IPS-11a (cell line): ENCODE results near the gene ITFG1.
"Not testable (repeated sequence)": the region's sequence is repeated elsewhere in the genome, so short reads cannot be mapped to it uniquely, and the experiment has no call there.

Source experiments
- H3K4me3 ChIP-seq: one replicate; pipeline ENCODE4 v1.5.1; 2013; ENCODE audit warnings: low read depth, low read length, control low read depth

ITFG1 gene

DNA sequence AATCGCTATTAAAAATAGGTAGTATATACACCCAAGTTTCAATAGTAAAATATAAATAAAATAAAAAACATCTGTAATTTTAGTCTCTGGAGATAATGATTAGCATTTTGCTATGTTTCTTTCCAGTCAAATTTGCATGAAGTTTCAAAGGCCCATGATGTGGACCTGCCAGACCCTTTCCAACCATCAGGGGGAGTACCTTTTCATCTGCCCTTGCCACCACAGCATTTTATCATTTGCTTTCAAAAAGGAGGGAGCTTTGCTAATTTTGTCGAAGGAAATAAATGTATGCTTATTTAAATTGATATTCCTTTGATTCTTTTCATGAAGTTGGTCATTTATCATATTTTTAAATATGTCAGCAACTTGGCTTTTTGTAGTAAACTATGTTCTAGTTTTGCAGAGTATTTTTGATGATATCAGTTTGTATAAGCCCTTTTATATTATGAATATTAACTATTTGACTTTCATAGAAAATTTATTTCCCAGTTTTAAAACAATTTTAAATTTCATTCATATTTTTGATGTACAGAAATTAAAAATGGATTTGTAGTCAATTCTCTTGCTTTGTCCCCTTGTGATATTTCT, 201.9 kb downstream of the ITFG1 start:
- H3K4me3 ChIP-seq, result no peak overlapping the region

GRCh38 chr16:47254756-47255155, 206.1 kb downstream of the ITFG1 start:
- H3K4me3 ChIP-seq, result no peak overlapping the region

DNA sequence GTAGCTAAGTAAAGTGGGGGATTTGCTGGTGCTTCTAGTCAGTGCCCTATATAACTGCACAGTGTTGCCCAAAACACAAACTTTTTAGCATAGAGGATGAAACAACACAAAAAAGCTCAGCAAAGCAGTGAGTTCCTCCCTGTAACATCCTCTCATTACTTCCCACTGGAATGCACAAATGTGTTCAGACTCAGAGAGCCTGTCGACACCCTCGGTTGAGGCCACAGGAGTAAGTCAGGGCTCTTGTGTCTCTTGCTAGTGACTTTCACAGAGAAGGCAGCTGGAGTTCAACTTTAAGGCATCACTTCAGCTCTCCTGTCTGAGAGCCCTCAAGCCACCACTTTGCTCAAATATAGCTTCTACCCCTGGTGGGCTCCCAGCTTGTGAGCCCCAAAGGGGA, 209.9 kb downstream of the ITFG1 start:
- H3K4me3 ChIP-seq, result no peak overlapping the region

- no peak overlapping the region for H3K4me3 ChIP-seq
Measured at GRCh38 chr16:47247690-47248089, 213.2 kb downstream of the ITFG1 start.

DNA sequence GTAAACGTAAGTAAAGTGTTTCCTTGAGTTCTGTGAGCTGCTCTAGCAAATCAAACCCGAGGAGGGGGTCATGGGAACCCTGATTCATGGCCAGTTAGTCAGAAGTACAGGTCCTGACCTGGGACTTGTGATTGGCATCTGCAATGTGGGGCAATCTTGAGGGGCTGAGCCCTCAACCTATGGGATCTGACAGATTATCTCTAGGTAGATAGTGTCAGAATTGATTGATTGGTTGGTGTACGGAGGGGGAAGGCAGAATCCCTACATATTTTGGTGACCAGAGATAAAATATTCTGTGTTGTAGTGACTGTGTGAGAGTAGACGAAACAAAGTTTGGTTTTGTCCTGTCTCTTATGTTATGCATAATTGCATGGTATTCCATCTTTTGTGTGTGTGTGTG, 216.7 kb downstream of the ITFG1 start:
- no peak overlapping the region for H3K4me3 ChIP-seq

- no peak overlapping the region for H3K4me3 ChIP-seq
Measured at GRCh38 chr16:47241061-47241460, 219.8 kb downstream of the ITFG1 start.

DNA sequence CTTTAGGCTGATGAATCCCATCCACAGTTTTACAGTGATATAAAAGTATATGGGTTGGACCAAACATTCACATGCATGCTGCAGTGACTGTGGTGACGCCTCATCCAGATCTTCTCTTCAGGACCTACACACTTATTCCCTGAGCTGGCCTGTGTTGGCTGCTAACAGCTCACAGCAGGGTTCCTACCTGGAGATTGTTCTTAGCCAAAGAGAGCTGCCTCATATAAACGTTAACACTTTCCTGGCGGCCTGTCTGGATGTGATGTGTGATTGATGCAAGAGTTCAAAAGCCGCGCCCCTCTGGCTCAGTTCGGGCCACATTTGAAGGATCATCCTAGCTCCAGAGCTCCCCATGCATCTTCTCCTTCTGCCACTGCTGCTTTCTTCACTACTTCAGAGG, 224.1 kb downstream of the ITFG1 start:
- no peak overlapping the region for H3K4me3 ChIP-seq

- H3K4me3 ChIP-seq, result no peak overlapping the region
Measured at GRCh38 chr16:47230296-47230695, 230.6 kb downstream of the ITFG1 start.

DNA sequence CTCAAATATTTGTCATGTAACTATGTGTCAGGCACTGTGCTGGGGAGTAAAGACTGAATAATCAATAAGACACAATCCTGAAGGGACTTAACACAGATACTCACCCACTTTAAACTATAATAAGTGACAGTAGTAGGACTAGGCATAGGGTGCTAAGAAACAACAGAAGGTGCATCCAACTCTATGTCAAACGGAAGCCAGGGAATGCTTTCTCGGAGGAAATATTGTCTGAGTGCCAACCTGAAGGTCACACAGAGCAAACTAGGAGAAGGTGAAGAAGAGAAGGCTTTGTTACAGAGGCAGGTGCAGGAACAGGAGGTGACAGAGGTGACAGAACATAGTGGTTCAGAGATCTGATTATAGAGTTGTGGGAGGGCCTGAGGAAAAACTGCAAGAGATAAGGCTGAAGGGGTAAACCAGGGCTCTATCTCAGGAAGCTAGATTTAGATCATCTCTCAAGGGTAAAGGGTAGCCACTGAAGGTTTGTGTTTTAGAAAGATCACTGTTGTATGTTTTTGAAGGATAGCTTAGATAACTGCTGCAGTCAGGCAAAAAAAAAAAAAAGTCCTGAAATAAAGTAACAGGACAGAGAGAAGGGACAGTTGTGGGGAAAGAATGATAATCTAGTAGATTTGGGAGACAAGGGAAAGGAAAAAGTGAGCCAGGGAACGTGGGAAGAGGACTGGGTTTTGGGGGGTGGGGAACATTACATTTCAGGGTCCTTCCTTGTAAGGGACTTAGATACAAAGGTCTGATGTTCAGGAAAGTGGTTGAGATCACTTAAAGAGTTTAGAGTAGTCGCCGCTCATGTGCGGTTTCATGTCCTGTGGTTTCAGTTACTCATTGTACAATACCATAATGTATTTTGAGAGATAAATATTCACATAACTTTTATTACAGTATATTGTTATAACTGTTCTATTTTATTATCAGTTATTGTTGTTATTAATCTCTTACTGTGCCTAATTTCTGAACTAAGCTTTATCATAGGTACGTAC, 231.5 kb downstream of the ITFG1 start:
- H3K4me3 ChIP-seq, result no peak overlapping the region

DNA sequence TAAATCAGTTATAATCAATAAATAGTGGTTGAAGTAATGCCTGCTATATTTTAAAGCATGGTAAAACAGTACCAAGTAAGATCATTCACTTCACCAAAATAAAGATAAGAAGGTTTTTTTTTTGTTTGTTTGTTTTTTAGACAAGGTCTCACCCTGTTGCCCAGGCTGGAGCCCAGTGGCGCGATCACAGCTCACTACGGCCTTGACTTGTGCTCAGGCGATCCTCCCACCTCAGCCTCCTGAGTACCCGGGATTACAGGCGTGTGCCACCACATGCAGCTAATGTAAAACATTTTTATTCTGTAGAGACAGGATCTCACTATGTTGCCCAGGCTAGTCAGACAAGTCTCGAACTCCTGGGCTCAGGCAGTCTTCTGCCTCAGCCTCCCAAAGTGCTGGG, 232.6 kb downstream of the ITFG1 start:
- no peak overlapping the region for H3K4me3 ChIP-seq

- no peak overlapping the region for H3K4me3 ChIP-seq
Measured at GRCh38 chr16:47213761-47214440, 247.0 kb downstream of the ITFG1 start.

DNA sequence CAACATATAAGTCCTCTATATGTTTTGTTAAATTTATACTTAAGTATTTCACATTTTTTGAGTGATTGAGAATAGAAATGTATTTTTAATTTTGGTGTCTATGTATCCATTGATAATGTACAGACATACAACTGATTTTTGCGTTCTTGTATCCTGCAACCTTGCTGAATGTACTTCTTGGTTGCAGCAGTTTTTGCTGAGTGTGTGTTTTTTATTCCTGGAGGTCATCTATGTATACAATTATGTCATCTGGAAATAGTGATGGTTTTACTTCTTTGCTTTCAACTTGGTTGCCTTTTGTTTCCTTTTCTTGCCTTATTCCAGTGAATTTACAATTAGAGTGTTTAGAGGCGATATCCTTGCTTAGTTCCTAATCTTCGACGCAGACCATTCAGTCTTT, 249.6 kb downstream of the ITFG1 start:
- H3K4me3 ChIP-seq, result no peak overlapping the region

DNA sequence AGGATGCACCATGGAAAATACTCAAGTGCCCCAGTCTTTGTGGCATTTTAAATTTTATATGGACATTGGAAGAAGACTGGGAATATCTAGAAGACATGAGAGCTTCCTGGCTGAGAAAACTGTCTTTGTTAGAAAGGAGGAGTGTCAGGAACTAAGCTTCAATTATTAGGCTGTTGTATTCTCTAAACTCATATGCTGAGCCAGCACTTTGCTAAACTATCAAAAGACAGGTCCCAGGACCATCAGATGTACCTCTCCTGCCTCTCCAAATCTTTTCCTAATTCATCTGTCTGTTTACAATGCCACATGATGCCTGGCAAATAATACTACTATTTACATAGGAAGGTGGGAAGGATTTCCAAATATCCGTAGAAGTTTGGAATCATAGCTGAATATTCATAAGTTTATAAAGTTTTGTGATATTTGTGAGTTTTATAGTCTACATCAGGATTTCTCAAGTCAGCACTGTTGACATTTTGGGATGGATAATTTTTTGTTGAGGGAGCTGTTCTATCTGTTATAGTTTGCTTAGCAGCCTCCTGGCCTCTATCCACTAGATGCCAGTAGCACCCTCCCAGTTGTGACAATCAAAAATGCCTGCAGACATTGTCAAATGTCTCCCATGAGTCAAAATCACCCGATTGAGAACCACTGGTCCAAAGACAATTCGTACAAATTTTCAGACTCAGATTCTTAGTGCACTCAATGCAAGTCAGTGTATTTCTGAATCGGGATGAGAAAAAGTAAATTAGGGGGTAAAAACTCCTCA, 255.9 kb downstream of the ITFG1 start:
- no peak overlapping the region for H3K4me3 ChIP-seq

DNA sequence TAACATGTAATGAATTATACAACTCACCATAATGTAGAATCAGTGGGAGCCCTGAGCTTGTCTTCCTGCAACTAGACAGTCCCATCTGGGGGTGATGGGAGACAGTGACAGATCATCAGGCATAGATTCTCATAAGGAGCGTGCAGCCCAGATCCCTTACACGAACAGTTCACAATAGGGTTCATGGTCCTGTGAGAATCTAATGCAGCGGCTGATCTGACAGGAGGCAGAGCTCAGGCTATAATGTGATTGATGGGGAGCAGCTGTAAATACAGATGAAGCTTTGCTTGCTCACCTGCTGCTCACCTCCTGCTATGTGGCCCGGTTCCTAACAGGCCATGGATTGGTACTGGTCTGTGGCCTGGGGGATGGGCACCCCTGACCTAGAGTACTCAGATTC, 257.4 kb downstream of the ITFG1 start:
- not testable (repeated sequence) for H3K4me3 ChIP-seq

DNA sequence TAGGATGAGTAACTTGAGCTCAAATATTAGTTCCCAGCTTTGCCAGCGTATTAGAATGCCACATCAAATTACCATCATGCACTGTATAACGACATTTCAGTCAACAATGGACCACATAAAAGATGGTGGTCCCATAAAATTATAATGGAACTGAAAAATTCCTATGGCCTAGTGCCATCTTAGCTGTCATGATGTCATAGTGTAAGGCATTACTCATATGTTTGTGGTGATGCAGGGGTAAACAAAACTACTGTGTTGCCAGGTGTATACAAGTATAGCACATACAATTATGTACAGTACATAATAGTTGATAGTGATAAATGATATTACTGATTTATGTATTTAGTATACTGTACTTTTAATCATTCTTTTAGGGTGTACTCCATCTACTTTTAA, 262.7 kb downstream of the ITFG1 start:
- H3K4me3 ChIP-seq, result no peak overlapping the region

- no peak overlapping the region for H3K4me3 ChIP-seq
Measured at GRCh38 chr16:47197536-47198179, 263.2 kb downstream of the ITFG1 start.

DNA sequence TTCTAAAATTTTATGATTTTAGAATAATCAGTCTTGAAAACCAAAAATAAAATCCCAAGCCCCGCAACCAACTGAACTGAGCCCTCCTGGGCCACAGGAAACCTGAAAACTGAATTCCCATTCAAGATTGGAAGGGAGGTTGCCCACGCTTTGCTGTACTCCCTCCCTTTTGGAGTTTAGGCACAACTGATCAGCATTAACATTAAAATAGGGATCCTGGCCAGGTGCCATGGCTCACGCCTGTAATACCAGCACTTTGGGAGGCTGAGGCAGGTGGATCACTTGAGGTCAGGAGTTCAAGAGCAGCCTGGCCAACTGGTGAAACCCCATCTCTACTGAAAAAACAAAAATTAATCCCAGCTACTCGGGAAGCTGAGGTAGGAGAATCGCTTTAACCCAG, 264.4 kb downstream of the ITFG1 start:
- no peak overlapping the region for H3K4me3 ChIP-seq

GRCh38 chr16:47182318-47182717, 278.5 kb downstream of the ITFG1 start:
- H3K4me3 ChIP-seq, result no peak overlapping the region

DNA sequence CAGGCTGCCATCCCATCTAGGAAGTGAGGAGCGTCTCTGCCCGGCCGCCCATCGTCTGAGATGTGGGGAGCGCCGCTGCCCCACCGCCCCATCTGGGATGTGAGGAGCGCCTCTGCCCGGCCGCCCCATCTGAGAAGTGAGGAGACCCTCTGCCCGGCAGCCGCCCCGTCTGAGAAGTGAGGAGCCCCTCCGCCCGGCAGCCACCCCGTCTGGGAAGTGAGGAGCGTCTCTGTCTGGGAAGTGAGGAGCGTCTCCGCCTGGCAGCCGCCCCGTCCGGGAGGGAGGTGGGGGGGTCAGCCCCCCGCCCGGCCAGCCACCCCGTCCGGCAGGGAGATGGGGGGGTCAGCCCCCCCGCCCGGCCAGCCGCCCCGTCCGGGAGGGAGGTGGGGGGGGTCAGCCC, 279.8 kb downstream of the ITFG1 start:
- not testable (repeated sequence) for H3K4me3 ChIP-seq

- no peak overlapping the region for H3K4me3 ChIP-seq
Measured at GRCh38 chr16:47180073-47180472, 280.8 kb downstream of the ITFG1 start.

DNA sequence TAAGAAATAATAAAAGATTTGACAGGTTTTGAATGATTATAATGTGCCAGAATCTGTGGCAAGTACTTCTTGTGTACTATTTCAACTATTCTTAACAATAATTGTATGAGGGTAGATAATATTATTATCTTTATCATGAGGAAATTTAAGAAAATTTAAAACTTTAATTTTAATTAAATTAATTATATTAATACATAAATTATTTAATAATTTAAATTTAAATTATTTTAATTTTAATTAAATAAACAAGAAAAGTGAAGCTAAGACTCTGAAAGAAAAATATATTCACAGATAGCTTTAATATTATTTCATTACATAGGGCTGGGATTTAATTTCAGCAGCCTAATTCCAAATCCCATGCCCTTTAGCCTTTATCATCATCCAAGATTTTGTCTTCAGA, 285.7 kb downstream of the ITFG1 start:
- H3K4me3 ChIP-seq, result no peak overlapping the region
